GM08714 (cell line): ENCODE results near the gene ALPK1.

ENCODE experiments used
- H3K4me3 ChIP-seq: fragments of 200-500 bp; sonication (Bioruptor generic); 2 replicates; pipeline ENCODE4 v1.5.1; 2014; ENCODE audit warnings: mild to moderate bottlenecking, low read length, inconsistent platforms
- ZNF274 ChIP-seq: IDR thresholded peaks from 2 replicates; pipeline ENCODE4 v1.6.1; 2012; ENCODE audit warnings: mild to moderate bottlenecking, low read depth, low read length

The ALPK1 gene

DNA sequence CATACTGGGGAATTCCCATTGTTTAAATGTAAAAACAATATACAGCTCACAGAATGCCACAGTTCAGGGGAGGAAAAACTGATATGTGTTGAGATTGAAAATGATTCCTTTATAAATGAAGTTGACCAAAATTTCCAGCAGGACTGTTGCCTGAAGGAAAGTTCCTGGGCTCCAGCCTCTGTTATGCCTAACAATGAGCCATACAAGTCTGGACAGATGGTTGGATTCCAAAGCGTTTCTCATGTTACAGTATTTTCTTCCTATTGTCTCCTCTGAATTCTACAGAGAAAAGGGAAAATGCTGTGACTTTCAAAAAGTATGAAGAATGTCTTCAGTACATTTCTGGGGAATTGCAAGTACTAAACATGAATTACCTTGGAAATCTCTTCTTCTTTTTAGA lies 73.3 kb downstream of the ALPK1 start:
- no peak for TF ChIP-seq ZNF274
- H3K4me3 ChIP-seq: no peak overlapping the region

DNA sequence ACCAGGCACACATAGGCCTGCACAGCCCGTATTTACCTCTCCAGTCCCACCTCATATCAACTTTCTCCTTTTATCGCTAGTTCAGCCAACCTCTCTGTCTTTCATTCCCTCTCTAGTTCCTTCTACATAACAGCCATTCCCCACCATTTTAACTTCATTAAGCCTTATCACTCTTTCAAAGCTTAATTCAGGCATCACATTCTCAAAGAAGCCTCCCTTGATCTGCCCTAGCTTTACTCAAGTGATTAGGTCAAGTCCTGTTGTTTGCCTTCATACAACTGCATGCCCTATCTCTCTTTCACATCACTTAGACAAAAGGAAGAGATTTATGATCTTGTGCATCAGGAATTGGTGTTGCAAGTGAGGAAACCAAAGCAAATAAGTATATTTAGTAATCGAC lies 74.2 kb downstream of the ALPK1 start:
- TF ChIP-seq ZNF274: no peak
- H3K4me3 ChIP-seq: no peak overlapping the region

DNA sequence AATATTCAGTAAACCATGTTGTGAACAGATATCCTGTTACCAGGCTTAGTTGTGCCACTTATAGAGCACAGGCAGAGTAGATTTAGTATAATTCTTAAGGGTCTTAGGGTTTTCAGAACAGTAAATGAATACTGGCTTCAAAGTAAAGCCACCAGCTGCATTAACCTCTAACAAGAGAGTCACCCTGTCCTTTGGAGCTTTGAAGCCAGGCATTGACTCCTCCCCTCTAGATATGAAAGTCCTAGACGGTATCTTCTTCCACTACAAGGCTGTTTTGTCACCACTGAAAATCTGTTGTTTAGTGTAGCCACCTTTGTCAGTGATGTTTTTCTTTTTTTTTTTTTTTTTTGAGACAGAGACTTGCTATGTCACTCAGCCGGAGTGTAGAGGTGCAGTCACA lies 77.7 kb downstream of the ALPK1 start:
- H3K4me3 ChIP-seq: no peak overlapping the region
- no peak for TF ChIP-seq ZNF274

DNA sequence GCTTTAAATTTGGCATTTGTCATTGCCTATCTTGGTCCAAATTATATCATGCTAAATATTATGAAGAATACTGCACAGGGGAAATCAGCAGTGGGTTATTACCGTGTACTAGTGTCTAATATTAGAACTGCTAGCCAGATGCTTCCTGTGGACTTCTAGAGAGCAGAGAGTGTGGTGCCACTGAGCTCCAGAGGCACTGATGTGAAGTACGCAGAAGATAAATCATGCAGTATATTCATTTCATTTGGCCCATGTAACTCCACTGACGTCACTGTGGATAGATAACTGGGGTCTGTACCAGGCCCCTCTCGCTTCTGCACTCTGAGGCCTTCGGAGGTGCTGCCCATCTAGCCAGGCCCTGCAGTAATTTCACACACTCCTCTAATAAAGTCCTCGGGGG lies 80.0 kb downstream of the ALPK1 start:
- TF ChIP-seq ZNF274: no peak
- no peak overlapping the region for H3K4me3 ChIP-seq

DNA sequence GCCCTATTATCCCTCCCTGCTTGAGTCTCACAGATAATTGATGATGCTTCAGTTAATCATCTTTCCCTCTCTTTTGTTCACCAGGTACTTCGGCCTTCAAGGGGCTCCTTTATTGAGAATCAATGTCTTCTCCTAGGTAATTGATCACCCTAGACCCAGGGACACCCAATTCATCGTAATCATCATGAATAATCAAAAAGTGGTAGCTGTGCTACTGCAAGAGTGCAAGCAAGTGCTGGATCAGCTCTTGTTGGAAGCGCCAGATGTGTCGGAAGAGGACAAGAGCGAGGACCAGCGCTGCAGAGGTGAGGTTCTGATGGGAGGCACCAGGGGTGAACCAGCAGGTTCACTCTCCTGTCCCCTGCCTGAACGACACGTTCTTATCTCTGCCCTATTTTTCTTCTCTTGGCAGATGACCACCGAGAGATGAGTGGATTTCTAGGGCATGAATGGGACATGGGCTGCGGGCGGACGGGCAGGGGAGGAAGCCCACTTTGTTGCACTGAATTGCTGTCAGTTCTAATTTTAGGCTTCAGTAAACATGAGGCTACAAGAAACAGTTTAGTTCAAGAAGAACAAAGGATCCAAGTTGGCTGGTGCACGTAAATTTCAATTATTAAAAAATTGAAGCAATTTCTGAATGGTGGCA lies 80.5 kb downstream of the ALPK1 start:
- no peak for TF ChIP-seq ZNF274
- no peak overlapping the region for H3K4me3 ChIP-seq

DNA sequence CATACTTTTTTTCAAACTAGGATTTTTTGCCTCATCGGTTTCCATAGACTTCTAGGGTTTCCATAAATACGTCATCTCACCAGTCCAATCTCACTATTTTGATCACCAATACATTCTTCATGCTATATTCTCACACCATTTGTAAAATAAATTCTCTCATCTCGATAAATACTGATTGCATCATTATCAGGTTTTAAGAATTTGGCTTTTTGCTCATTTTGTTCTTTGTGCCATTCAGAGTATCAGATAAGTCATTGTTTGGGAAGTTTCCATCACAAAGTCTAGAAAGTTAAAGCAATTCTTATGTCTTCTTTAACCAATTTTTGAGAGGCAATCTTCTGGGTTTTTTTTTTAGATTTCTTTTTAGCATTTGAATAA lies 81.1 kb downstream of the ALPK1 start:
- TF ChIP-seq ZNF274: no peak

DNA sequence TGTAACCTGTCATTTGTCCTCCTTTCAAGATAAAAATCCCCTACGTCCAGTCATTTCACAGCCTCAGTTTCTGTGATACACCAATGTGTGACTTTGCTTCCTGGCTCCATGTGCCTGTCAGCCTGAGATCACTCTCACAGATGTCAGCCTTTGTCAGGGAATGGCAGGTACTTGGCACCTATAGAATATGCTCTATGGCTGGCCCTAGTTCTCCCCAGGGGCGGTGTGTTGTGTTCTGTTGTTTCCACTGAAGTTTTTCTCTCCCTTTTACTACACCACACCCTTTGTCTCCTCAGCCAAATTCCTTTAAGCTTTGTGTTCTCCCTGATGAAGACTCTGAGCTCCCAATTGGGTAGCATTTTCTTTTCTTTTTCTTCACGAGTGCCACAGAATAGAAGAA lies 81.7 kb downstream of the ALPK1 start:
- no peak overlapping the region for H3K4me3 ChIP-seq
- no peak for TF ChIP-seq ZNF274

More for the DNA sequence above, 81.1 kb downstream of the ALPK1 start:
- no peak overlapping the region for H3K4me3 ChIP-seq

DNA sequence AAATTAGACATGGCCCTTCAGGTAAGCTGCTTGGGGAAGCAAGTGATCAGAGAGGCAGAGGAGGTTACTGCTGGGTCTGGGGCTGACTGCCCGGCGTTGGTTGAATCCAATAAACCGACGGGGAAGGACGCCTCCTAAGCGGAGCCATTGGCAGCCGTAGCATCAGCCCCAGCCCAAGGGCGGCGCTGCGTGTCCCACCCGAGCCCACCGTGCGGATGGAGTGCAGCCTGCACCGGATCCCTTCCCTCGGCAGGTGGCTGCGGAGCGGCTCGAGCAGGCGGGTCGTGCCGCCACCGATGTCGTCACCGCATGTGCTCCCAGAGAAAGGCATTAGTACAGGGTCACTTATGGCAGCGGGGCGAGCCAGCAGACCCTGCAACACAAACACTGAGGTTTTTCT lies 82.1 kb downstream of the ALPK1 start:
- no peak for TF ChIP-seq ZNF274
- H3K4me3 ChIP-seq: no peak overlapping the region

DNA sequence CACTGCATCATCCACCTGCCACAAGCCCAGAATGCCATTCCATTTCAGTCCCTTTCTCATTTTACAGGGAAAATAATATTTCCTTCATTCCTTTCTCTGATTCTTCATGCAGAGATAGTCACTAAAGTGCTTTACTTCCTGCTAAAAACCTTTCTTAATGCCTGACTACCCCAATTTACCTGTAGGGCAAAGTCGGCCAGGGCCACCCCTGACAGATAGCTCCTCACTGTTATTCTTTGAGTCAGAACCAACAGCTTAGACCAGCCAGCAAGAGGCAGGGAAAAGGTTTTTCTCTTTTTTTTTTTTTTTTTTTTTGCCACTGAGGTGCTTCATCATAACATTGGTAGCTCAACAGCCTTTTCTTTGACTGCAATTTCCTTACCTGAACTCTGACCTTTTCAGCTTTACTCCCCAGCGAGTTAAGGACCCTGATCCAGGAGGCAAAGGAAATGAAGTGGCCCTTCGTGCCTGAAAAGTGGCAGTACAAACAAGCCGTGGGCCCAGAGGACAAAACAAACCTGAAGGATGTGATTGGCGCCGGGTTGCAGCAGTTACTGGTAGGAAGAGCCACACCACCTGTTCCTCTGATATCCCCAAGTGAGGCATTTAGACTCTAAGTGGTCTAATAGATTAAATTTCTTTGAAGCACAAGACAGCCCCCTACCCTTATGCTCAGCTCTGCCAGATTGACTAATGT lies 85.0 kb downstream of the ALPK1 start:
- TF ChIP-seq ZNF274: no peak

DNA sequence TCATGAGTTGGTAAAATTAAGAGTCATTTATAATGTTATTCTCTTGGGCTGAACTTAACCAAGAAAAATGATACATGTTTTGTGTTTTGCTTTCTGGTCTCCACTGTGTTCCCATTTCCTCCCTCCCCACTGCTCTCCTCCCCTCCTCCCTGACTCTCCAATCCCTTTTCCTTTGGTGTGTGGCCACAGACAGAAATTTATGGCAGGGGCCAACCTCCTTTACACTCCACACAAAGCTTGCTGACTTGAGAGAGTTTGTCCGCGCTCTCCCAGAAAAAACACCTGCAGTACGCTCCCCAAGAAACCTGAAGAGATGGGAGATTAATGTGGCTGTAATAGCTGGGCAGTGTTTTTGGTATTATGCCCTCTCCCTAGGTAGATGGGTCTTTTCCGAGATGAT lies 88.9 kb downstream of the ALPK1 start:
- H3K4me3 ChIP-seq: no peak overlapping the region
- no peak for TF ChIP-seq ZNF274

More for the DNA sequence above, 85.0 kb downstream of the ALPK1 start:
- no peak overlapping the region for H3K4me3 ChIP-seq

DNA sequence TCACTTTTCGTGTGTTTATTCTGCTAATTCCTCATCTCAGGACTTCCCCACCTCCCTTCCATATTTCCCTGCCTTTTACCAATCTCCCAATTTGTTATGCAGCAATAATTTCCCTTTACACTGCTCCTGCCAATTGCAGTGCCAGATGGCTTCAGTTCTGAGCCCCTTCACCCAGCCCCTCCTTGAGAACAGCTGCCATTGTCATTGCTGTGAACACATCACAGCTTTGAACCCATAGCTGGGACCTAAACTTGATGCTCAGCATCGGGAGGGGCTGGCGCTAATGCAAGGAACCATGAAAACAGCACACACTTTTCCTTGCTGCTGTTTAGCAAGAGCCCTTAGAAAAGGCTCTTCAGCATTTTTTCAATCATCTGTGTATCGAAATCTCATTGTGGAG lies 104.9 kb downstream of the ALPK1 start:
- TF ChIP-seq ZNF274: no peak

DNA sequence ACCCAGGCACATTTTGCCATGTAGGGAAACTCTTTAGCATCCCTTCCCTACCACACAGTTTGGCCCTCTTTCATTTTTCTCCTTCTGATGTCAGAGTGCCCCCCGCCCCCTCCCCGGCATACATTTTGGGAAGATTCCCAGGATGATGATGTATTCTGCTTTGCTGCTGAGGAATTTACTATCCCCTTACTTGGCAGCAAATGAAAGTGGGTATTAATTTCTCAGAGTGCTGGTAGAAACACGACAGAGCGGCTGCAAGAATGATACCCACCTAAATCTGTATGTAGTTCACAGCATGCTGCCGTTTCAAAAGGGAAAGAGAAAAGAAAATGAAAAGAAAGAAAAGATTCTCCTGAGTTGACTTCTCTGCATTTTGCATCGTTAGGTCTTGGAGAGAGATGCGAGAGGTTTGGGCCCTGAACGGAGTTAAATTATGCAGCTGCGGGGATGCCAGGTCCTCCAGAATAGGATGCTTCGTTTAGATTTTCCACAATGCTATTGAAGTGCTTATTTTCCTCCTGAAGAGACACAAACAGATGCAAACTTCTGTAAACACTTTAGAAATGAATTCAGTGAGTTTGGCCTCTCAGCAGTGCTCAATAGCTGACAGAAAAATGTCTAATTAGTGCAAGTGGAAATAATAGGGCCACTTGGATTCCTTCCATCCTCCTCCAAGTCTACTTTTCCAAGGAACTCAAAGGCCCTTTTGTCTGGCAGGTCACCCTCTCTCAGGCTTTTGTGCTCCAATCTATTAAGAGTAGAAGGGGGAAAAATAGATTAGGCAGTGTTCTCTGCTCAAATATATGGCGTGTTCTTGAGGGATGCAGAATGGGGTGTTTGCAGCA lies 106.2 kb downstream of the ALPK1 start:
- no peak for TF ChIP-seq ZNF274
- no peak overlapping the region for H3K4me3 ChIP-seq

More for the DNA sequence above, 104.9 kb downstream of the ALPK1 start:
- no peak overlapping the region for H3K4me3 ChIP-seq

DNA sequence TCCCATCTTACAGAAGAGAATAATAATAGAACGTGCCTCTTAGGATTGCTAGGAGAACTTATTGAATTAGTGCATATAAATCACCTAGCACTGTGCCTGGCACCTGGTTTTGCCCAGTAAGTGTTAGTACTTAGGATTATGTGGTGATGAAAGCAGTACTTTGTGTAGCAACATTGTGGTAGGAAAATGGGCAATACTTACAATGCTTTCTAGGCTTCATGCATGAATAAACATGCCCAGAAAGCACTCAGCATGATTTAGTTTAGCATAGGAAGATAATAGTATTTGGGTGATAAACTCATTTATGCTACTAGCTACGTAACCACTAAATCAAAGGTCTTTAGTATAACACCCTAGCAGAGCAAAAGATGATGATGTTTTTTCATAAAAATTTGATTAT lies 113.2 kb downstream of the ALPK1 start:
- no peak overlapping the region for H3K4me3 ChIP-seq
- TF ChIP-seq ZNF274: no peak

DNA sequence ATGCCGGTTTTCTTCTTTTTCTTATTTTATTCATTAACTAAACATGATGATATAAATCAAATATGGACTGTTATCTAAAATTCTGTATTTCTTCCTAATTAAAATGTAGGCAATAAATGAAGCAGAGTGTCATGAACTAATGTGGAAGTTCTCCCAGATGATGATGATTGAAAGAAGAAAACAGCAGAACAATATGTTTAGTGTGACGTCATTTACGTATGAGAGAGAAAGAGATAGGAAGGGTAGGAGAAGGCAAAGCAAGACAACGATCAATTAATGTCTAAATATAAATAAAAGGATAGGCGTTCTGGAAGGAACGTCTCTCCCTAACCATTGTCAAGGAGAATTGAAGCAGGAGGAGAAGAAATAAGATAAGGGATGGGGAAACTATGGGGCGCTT lies 113.6 kb downstream of the ALPK1 start:
- no peak for TF ChIP-seq ZNF274
- H3K4me3 ChIP-seq: no peak overlapping the region

DNA sequence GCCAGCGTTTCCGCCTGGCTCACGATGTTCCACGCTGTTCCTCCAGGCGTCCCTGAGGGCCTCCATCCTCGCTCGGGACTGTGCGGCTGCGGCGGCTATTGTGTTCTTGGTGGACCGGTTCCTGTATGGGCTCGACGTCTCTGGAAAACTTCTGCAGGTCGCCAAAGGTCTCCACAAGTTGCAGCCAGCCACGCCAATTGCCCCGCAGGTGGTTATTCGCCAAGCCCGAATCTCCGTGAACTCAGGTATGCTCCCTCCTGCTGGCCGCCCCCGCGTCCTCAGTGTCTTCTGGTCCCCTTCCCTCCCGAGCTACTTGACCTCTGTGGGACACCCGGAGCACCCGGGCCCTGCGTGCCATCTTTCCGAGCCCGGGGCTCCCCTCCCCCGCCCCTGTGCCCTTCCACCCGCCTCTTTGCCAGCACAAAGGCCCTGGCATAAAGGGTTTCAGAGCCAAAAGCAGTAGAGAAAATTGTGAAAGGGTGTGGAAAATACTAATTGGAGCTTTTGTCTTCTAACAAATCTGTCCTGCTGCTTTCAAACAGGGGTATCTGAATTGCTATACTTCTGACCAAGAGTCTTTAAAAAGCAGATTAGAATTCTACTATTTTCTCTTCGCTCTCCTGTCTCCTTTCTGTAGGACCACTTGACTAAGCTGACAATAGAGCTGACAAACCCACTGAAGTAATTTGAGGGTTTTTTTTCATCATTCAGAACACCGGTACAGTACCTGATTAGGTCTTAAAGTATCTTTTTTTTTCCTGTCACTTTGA lies 114.8 kb downstream of the ALPK1 start:
- TF ChIP-seq ZNF274: no peak
- no peak overlapping the region for H3K4me3 ChIP-seq
